ENCODE data around the gene RAC3. TPM values are rescaled to one million over a fixed set of nuclear protein-coding genes. Genes with fewer than 3 reads are reported as not detected.

The RAC3 gene
- total RNA-seq, 1 donor from 2014 or later: 15.5 TPM

DNA sequence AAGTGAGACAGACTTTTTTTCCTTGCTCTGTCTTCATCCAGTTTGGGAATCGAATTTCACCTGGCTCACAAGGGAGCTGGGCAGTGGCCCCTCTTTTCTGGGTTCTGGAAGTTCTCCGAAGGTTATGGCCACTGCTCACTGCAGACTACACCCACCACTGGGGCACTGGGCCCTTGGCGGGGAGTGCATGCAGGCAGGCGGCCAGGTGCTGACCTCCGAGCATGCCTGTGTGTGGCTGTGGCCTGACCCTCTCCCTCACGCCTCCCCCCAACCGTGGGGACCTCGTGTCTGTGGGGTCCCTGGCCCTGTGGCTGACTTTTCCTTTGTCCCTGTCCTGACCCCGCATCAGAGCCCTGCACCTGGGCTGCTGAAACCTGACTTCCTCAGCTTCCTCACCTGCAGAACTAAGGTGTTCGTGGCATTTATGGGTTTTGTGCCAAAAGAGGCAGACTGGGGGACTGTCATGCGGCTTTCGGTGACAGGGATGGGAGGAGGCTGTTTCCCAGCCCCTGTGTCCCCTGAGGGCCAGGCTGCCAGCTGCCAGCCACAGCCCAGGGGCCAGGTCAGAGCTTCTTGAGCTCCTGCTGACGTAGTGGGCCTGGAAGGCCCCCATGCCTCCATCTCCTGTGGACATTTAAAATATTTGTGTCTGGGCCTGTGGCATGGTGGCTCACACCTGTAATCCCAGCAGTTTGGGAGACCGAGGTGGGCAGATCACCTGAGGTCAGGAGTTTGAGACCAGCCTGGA is 32.6 kb upstream of the RAC3 start:
- DNase-seq (ENCODE audit: low spot score): no peak

DNA sequence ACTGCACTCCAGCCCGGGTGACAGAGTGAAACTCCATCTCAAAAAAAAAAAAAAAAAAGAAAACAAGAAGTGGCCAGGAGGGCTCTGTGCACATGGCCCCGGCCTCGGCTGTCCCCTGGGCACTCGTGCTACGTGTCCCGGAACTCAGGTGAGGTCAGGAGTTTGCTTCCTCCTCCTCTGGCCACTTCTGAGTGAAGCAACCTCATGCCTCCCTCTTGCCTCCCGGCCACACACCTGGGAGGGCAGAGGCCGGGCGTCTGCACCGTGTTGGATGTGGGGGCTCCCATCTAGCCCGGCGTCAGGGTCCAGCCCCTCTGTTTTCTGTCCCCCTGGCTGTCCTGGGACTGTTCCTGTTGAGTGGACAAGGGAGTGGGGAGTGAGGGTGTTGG is 31.9 kb upstream of the RAC3 start:
- DNase-seq (ENCODE audit: low spot score): no peak

DNA sequence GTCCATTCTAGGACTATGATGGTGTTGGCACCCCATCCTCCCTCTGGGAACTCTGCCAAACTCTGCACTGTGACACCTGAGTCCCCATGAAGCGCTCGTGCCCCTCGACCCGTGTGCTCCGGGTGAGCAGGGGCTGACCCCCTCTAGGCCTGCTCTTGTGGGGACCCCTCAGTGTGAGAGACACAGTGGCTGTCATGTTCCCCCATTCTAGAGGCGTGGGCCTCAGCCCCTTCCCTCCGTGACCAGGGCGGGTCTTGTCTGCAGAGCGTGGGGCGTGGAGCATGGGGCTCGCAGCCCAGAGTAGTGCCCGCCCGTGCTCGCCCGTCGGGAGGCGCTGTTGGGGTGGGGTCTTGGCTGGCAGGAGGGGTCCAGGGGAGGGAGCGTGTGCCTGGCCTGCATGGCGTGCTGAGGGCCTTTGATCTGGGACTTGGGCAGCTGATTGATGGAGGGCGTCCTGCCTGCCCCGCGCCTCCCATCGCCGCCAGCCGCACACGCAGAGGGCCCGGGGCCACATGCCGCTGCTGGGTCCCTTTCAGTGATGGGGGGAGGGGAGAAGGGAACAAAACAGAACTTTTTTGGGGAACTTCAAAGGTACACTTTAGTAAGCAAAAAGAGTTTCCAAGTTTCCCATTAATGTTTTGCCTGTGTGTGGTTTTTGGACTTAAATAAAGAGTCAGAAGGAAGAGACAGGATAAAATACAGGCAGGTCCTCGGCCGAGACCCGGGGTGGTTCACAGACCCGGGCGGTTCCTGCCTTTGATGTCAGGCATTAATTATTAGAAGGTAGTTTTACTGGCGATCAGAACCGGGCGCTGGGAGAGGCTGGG is 31.3 kb upstream of the RAC3 start:
- no peak for DNase-seq (ENCODE audit: low spot score)

DNA sequence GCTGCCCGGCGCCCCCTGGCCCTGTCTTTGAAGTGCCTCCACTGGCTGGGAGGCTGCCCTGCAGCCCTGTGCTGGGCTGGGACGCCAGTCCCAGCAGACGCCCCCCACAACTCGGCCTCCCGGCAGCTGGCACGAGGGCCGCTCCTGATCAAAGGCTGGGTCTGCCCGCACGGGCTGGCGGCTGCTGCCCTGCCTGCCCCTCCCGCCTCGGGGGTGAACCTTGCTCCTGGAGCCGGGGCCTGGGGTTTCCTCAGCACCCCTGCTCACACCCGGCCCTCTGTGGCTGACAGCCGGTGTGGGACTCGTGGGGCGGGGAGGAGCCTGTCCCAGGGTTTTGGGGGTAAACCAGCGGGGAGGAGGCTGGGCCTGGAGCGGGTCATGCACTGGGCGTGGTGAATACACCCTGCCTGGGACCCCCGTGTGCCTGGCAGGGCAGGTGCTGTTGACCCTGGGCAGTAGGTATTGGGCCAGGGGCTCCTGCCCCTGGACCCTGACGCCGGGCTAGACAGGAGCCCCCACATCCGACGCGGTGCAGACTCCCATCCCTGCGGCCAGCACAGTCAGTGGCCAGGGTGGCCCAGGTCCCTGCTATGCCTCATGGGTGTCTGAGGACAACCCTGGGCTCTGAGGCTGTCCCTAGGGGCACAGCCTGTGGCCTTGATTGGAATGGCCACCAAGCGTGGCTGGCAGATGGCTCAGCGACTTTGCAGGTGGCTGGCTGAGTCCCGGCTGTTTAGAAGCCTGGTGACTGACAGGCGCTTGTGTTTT is 30.5 kb upstream of the RAC3 start:
- DNase-seq (ENCODE audit: low spot score): no peak

DNA sequence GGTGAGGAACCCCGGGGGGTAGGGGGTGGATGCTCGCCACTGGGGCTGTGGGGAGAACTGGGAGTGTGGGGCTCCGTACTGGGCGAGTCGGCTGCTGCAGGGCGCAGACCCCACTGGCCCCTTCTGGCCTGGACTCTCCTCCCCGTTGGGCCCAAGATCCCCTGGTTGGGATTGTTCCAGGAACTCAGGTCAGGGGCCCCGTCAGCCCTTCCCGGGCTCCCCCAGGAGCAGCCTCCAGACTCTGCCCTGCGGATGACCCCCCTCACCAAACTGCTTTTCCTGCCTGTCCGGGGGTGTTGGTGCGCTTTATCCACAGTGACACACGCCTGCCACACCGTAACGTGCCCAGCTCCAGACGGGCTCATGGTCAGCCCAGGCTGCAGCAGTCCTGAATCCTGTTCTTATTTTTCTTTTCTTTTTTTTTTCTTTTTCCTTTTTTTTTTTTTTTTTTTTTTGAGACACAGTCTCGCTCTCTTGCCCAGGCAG is 29.9 kb upstream of the RAC3 start:
- DNase-seq (ENCODE audit: low spot score): no peak

DNA sequence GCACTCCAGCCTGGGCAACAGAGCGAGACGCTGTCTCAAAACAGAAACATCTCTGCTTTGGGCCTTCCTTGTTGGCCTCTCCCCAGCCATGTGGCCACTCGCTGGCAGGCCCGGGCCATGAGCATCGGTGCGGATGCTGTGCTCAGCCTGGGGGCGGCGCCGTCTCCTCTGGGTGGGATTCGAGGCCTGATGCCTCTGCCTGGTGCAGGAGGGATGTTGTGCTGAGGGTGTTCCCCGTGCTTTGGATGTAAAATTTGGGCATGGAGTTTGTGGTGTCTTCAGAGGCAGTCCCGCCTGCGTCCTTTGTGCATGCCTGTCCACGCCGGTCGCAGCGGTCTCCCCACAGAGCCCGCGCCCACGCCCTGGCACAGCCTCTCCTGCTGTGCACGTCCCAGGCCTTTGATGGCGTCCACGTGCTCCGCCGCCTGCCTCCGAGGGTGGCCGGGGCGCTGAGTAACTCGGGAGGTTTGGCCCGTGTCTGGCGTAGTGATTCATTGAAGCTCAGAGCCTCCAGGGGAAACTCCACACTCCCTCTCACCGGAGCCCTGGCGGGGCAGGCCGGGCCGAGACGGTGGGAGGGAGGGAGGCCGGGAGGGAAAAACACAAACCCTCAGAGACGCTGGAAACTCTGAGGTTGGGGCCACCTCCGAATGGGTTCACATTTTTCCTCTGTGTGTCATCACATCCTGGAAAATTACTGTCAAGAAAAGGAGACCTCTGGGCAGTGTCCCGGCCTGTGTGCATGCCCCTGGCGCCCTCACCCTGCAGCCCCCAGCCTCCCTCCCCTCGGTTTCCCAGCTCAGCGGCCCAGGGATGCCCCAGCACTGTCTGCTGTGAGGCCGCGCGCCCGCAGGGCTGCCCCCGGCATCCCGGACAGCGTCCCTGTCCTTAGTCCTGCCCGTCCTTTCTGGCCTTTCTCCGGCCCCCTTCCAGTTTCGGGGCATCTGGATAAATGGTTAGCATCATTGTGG is 27.8 kb upstream of the RAC3 start:
- no peak for DNase-seq (ENCODE audit: low spot score)

DNA sequence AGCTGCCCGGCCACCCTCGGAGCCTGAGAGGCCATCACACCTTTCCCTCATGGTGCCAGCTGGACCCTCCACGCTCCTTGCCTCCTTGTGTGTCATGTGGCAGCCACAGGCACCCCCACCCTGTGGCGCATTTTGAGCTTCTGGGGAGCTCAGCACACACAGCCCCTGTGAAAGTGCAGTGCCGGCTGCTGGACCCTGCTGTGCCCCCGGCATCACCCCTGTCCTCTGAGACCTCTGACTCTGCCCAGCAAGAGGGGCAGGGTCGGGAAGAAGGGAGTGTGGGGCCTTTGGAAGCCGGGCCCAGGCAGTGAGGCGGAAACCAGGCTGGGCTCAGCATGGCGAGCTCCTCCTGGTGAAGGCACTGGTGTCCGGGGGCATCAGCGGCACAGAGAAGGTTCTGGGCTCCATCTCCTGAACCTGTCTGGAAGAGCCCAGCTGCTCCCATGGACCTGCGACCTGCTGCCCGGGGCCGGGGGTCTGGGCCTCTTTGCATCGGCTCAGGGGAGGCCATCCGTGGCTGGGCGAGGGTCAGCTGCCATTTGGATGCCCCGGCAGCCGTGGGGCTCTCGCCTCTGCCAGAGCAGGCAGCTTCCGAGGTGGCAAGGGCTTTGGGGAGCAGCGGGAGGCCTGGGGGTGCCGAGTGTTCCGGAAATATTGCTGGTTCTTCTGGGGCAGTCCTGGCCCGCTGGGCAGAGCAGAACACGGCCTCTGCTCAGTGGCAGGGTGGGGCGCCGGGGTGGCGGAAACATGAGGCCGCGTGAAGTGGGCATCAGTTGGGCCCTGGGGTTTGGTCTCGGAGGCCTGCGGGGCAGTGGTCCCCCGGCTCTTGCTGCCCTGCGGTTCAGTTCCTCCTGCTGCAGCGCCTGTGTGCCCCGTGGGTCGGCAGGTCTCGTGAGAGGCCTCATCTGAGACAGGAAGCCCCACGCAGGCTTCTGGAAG is 26.7 kb upstream of the RAC3 start:
- no peak for DNase-seq (ENCODE audit: low spot score)

DNA sequence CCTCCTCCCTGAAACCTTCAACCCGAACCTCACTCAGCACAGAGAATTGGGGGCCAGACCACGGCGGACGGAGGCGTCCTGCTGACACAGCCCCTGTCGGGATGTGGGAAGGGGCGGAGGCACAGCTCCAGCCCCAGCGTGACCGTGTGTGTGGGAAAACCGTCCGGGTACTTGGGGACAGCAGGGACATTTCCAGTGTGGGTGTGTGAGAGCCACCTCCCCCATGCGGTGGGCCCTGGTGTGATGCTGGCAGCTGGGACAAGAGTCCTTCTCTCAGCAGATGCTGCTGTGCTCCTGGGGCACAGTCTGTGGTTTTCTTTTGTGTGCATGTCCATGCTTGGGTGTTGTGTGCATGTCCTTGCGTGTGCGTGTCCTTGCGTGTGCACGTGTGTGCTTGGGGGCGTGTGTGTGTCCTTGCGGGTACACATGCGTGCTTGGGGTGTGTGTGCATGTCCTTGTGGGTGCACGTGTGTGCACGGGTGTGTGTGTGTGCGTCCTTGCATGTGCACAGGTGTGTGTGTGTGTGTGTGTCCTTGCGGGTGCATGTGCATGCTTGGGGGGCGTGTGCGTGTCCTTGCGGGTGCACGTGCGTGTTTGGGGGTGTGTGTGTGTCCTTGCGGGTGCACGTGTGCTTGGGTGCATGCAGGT is 25.7 kb upstream of the RAC3 start:
- DNase-seq (ENCODE audit: low spot score): no peak

DNA sequence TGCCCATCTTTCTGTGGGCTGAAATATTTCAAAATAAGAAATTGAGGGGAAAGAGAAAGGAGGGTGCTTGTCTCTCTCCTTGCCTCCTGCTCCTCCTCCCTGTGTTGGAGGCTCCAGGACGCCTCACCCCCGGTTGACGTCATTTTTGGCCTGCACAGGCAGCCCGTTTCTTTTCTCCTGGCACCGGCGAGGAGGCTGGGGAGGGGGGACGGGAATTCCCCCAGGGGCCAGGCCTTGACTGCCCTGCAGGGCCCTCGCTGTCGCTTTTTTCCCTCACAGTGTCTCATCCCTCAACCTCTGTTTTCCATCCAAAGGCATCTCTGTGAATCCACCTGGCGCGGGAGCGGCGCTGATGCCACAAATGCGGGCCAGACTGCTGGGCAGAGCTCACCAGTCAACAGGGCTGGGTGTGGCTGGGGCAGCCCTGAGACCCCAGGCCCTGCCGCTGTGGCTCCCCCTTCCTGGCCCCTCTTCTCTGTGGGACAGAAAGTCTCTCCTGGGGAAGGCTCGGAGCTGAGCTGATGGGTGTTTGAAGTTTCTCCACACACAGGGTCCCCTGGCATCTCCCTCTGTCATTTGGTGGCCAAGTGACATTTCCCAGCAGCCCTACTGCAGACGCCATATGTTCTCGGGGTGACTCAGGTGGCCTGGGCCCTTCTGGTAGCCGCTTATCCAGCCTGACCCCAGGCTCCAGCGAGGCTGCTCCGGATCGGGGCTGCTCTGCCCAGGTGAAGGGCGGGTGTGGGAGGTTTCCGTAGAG is 24.8 kb upstream of the RAC3 start:
- no peak for DNase-seq (ENCODE audit: low spot score)

DNA sequence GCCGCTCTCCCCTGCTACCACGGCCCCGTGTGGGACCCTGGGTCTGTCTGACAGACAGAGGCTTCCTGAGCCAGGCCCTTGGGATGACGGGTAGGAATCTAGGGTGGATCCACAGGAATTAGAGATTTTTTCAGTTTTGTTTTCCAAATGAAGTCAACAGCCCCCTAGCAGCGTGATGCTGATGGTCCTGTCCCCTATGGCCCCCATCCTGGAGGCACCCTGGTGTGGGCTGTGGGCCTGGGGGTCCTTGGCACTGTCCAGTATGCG is 24.3 kb upstream of the RAC3 start:
- DNase-seq (ENCODE audit: low spot score): no peak

DNA sequence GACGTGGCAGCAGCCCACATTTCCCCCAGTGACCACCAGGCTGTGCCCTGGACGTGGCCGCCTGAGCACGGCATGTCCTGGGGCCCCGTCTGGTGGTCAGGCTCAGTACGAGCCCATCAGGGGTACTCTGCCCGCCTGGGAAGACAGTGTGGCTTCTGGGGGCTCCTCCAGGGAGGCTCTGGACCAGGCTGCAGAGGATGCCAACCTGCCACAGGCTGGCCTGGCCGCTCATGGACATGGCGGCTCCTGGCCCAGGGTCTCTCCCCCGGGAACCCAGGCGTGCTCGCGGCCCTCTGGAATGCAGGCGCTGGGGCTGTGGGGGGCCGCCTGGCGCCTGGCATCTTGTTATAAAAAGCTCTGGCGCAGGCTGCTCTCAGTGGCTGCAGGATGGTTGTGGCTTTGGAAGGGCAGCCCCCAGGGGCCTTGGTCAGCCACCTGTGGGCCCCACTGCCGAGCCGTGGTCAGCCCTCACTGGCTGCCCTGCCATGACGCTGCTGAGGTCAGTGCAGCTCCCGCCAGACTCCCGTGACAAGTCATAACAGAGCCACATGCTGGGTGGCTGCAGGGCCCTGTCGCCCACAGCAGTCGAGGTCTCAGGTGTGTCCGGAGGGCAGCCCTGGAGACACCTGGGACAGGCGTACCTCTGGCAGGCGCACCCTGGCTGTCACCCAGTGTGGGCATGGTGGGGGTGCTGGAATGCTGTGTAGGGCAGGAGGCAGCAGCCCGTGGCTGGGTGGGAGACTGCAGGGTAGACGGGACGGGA is 23.8 kb upstream of the RAC3 start:
- DNase-seq (ENCODE audit: low spot score): no peak

DNA sequence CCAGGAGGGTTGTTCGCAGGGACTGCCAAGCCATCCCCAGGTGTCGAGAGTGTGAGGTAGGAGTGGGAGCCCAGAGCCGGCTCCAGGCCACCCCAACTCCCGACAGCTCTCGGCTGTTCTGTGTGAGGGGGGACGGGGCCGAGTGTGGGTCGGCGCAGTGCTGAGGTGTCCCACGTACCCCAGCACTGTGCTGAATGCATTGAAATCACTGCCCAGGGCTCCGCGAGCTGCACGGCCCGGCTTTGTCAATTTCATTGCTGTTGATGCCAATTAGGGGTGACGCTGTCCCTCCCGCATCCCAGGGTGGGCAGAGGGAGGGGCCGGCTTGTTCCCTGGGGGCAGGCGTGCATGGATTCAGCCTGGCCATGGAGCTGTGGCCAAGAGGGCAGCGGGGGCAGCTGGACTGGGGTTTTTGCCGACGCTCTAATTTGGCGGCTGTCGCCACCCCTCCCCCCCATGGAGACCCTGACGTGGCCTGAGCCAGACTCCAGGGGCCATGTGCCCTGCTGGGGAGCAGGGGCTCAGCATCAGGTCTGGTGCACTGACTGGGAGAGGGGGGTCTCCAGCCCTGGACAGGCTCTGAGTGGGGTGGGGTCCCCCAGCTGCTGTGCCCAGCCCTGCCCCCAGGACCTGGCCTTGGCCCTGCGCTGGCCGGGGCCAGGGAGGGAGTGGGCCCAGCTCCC is 23.1 kb upstream of the RAC3 start:
- DNase-seq (ENCODE audit: low spot score): no peak

DNA sequence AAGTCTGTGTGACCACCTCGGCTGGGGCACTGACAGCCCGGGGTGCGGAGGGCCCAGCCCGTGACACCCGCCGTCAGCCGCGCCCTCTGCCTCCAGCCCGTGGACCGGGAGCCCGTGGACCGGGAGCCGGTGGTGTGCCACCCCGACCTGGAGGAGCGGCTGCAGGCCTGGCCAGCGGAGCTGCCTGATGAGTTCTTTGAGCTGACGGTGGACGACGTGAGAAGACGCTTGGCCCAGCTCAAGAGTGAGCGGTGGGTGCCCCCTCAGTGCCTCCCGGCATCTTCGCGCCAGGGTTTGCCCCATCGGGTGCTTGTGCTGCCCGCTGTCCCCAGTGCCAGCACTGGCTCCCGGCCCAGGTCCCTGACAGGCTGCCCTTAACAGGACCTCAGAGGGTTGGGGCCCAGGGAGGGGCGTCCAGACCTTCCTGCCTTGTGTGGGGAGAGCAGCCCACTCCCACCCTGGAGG is 22.5 kb upstream of the RAC3 start:
- DNase-seq (ENCODE audit: low spot score): no peak

DNA sequence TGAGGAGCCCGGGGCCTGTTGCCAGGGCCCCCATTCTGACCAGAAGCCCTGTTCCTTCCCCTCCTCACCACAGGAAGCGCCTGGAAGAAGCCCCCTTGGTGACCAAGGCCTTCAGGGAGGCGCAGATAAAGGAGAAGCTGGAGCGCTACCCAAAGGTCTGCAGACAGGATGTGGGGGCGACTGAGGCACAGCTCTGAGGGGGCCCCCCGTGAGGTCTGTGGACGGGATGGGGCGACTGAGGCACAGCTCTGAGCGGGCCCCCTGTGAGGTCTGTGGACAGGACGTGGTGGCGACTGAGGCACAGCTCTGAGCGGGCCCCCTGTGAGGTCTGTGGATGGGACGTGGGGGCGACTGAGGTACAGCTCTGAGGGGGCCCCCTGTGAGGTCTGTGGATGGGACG is 22.1 kb upstream of the RAC3 start:
- DNase-seq (ENCODE audit: low spot score): no peak

DNA sequence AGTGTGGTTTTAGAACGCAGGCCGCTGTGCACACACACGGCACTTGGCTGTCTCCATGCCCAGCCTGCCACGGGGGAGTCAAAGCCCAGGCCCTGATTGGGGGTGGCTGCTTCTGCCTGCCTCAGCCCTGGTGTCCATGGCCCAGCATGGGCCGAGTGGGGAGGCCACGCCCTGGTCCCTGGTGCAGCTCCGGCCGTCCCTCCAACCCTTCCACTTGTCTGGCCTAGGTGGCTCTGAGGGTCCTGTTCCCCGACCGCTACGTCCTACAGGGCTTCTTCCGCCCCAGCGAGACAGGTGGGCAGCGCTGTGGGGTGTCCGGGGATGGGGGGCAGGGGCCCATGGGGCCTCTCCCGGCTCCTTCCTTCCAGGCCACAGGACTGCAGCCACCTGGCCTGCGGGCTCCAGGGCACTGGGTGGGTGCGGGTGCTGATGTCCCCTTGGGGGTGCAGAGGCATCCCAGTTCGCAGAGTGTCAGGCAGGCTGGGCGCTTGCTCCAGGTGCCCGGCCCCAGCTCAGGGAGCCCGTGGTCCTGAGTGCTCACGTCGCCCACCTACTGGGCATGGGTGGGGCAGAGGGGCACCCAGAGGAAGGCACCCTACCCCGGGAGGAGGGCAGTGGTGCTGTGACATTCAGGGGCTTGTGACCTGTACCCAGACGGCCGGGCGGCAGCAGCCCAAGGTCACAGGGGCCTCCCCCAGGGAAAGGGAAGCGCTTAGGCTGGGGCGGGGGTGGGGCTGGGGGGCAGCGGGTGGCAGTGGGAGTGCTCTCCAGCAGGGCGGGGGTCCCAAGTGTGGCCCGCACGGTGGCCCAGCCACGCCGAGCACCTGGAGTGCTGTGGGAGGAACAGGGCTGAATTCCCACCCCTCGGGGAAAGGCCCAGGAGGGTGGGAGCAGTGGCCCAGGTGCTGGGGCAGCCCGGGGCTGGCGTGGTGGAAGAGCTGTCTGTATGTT is 20.6 kb upstream of the RAC3 start:
- DNase-seq (ENCODE audit: low spot score): no peak

DNA sequence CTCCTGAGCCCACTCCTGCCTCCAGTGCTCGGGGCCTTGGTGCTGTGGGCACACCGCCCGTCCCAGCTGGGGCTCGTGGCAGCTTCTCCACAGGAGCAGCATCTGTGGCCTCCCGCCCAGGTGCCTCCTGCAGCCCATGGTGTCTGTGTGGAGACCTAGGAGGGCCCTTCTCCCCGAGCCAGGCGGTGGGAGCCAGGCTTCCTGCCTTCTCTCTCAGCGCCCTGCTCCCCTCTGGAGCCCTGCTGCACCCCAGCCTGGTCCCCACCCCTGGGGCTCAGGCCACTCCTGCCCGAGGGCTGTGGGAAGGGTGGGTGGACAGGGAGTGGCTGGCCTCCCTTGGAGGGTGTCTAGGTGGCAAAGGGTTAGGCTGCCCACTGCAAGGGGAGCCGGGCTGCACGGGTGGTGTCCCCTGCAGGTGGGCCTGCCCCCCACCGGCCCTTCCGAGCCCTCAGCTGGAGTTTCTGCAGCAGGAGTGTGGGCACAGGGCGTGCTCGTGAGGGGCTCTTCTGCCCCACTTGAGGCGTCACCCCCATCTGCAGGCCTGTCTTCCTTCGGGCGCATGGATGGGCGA is 19.8 kb upstream of the RAC3 start:
- DNase-seq (ENCODE audit: low spot score): no peak

All from mesenteric fat pad (tissue), 1 donor.